ENCODE measurements around the gene CKMT2. TPM values are rescaled to one million over a fixed set of nuclear protein-coding genes. Genes with fewer than 3 reads are reported as not detected.
A peak's percentile ranks its signal among the peaks of the same experiment; 100 is the strongest.

CKMT2 gene
- total and polyA plus RNA-seq, 2 of the 8 experiments (the other 6 are each of a cell fraction or from before 2014, with no cell fraction given): 2.4 to 5.0 TPM

DNA sequence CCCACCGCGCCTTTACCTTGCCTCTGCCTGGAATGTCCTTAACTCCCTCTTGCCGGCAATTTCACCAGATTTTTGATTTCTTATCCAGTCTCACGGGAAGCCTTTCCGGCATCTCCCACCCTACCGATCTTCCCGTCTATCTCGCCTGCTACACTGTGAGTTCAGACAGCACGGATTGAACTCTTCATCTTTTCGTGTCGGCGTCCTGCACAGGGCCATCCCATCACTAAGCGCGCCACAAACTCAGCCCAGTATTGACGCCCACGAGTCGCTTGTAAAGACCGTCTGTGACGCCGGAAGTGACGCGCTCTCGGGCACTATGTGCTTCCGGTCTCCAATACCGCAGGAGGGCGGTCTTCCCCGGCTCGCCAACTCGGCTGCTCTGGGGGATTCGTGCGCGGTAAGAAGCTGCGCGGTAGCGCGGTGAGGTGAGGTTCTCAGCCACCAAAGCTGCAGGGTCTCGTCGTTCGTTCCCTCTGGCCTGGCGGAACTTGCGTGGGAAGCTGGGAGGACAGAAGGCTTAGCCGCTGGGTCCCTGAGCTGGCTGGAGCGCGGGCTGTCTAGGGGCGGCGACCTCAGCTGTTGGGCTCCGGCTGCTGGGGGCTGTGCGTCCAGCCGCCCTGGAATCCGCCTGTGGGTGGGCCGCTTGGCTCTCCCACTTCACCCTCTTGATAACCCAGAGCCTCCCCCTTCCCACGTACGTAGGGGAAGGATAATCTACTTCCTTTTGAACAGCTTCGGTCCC is 68.3 kb downstream of the CKMT2 start, which contains the start of gene ZCCHC9 (continued):
- TF ChIP-seq, protein P1, sequence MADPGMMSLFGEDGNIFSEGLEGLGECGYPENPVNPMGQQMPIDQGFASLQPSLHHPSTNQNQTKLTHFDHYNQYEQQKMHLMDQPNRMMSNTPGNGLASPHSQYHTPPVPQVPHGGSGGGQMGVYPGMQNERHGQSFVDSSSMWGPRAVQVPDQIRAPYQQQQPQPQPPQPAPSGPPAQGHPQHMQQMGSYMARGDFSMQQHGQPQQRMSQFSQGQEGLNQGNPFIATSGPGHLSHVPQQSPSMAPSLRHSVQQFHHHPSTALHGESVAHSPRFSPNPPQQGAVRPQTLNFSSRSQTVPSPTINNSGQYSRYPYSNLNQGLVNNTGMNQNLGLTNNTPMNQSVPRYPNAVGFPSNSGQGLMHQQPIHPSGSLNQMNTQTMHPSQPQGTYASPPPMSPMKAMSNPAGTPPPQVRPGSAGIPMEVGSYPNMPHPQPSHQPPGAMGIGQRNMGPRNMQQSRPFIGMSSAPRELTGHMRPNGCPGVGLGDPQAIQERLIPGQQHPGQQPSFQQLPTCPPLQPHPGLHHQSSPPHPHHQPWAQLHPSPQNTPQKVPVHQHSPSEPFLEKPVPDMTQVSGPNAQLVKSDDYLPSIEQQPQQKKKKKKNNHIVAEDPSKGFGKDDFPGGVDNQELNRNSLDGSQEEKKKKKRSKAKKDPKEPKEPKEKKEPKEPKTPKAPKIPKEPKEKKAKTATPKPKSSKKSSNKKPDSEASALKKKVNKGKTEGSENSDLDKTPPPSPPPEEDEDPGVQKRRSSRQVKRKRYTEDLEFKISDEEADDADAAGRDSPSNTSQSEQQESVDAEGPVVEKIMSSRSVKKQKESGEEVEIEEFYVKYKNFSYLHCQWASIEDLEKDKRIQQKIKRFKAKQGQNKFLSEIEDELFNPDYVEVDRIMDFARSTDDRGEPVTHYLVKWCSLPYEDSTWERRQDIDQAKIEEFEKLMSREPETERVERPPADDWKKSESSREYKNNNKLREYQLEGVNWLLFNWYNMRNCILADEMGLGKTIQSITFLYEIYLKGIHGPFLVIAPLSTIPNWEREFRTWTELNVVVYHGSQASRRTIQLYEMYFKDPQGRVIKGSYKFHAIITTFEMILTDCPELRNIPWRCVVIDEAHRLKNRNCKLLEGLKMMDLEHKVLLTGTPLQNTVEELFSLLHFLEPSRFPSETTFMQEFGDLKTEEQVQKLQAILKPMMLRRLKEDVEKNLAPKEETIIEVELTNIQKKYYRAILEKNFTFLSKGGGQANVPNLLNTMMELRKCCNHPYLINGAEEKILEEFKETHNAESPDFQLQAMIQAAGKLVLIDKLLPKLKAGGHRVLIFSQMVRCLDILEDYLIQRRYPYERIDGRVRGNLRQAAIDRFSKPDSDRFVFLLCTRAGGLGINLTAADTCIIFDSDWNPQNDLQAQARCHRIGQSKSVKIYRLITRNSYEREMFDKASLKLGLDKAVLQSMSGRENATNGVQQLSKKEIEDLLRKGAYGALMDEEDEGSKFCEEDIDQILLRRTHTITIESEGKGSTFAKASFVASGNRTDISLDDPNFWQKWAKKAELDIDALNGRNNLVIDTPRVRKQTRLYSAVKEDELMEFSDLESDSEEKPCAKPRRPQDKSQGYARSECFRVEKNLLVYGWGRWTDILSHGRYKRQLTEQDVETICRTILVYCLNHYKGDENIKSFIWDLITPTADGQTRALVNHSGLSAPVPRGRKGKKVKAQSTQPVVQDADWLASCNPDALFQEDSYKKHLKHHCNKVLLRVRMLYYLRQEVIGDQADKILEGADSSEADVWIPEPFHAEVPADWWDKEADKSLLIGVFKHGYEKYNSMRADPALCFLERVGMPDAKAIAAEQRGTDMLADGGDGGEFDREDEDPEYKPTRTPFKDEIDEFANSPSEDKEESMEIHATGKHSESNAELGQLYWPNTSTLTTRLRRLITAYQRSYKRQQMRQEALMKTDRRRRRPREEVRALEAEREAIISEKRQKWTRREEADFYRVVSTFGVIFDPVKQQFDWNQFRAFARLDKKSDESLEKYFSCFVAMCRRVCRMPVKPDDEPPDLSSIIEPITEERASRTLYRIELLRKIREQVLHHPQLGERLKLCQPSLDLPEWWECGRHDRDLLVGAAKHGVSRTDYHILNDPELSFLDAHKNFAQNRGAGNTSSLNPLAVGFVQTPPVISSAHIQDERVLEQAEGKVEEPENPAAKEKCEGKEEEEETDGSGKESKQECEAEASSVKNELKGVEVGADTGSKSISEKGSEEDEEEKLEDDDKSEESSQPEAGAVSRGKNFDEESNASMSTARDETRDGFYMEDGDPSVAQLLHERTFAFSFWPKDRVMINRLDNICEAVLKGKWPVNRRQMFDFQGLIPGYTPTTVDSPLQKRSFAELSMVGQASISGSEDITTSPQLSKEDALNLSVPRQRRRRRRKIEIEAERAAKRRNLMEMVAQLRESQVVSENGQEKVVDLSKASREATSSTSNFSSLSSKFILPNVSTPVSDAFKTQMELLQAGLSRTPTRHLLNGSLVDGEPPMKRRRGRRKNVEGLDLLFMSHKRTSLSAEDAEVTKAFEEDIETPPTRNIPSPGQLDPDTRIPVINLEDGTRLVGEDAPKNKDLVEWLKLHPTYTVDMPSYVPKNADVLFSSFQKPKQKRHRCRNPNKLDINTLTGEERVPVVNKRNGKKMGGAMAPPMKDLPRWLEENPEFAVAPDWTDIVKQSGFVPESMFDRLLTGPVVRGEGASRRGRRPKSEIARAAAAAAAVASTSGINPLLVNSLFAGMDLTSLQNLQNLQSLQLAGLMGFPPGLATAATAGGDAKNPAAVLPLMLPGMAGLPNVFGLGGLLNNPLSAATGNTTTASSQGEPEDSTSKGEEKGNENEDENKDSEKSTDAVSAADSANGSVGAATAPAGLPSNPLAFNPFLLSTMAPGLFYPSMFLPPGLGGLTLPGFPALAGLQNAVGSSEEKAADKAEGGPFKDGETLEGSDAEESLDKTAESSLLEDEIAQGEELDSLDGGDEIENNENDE (IDR thresholded peaks at IDR 0.05; ENCODE audit: insufficient replicate concordance, low read length): no peak
- TF ChIP-seq, protein P2, sequence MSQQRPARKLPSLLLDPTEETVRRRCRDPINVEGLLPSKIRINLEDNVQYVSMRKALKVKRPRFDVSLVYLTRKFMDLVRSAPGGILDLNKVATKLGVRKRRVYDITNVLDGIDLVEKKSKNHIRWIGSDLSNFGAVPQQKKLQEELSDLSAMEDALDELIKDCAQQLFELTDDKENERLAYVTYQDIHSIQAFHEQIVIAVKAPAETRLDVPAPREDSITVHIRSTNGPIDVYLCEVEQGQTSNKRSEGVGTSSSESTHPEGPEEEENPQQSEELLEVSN (IDR thresholded peaks at IDR 0.05): no peak
- TF ChIP-seq TAF1 (IDR thresholded peaks at IDR 0.05; ENCODE audit: low read depth, low read length) (peak; percentile 88), HDAC6 (IDR thresholded peaks at IDR 0.05; ENCODE audit: low read depth, low read length) (no peak), POU5F1 (IDR thresholded peaks at IDR 0.05; ENCODE audit: low read depth, low read length) (no peak), KDM5A (IDR thresholded peaks at IDR 0.05; ENCODE audit: low read length) (peak; percentile 62; the same call in 1 of the 2 replicates)
- TF ChIP-seq, protein P3, sequence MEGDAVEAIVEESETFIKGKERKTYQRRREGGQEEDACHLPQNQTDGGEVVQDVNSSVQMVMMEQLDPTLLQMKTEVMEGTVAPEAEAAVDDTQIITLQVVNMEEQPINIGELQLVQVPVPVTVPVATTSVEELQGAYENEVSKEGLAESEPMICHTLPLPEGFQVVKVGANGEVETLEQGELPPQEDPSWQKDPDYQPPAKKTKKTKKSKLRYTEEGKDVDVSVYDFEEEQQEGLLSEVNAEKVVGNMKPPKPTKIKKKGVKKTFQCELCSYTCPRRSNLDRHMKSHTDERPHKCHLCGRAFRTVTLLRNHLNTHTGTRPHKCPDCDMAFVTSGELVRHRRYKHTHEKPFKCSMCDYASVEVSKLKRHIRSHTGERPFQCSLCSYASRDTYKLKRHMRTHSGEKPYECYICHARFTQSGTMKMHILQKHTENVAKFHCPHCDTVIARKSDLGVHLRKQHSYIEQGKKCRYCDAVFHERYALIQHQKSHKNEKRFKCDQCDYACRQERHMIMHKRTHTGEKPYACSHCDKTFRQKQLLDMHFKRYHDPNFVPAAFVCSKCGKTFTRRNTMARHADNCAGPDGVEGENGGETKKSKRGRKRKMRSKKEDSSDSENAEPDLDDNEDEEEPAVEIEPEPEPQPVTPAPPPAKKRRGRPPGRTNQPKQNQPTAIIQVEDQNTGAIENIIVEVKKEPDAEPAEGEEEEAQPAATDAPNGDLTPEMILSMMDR (IDR thresholded peaks at IDR 0.05; ENCODE audit: control extremely low read depth in 1 of 3, insufficient read depth in 1 of 3, low read depth in 1 of 3, low read length in 3 of 3): peak in 1 of 3 experiments; percentile 14; a peak in 1 of 4 replicates

Data from H1 (cell line).